Adrenal gland (tissue), 12 donors: ENCODE measurements around the gene SIRPB1. TPM values are rescaled to one million over a fixed set of nuclear protein-coding genes. Genes with fewer than 3 reads are reported as not detected.
A peak's percentile ranks its signal among the peaks of the same experiment; 100 is the strongest.

Experiments
- DNase-seq, 7 donors: peaks; one replicate each; pipeline ENCODE4 v3.0.0-alpha.2; 2019 to 2020
- H3K27ac ChIP-seq, 5 donors: fragments of 200-600 bp; sonication (generic) in 4 of 5; 1 replicate in 3 of 5; 2 replicates in 2 of 5; pipeline versions ENCODE4 v1.5.1 to v1.8.0; 2016 to 2020; ENCODE audit warnings: mild to moderate bottlenecking in 1 of 5
- H3K27me3 ChIP-seq: fragments of 200-600 bp; 2 replicates; pipeline ENCODE4 v1.8.0; 2021
- H3K36me3 ChIP-seq, 2 donors: fragments of 200-600 bp; replicated peaks in 1 of 2; 1 replicate in 1 of 2; 2 replicates in 1 of 2; pipeline versions ENCODE4 v1.5.1 to v1.8.0; 2018 to 2022
- H3K4me1 ChIP-seq, 2 donors: fragments of 200-600 bp; replicated peaks in 1 of 2; 1 replicate in 1 of 2; 2 replicates in 1 of 2; pipeline versions ENCODE4 v1.5.1 to v1.8.0; 2018 to 2021
- H3K4me3 ChIP-seq, 4 donors: fragments of 200-600 bp; sonication (generic) in 3 of 4; one replicate each; pipeline ENCODE4 v1.5.1; 2016 to 2018
- H3K9me3 ChIP-seq, 3 donors: fragments of 200-600 bp; sonication (generic) in 1 of 3; replicated peaks in 1 of 3; 1 replicate in 2 of 3; 2 replicates in 1 of 3; pipeline versions ENCODE4 v1.5.1 to v1.8.0; 2016 to 2021
- CTCF ChIP-seq, 6 experiments: fragments of 450-650 bp in 4 of 6; fragments of 200-600 bp in 2 of 6; sonication (generic) in 1 of 6; IDR thresholded peaks; 1 replicate in 5 of 6; 2 replicates in 1 of 6; pipeline versions ENCODE4 v1.5.1 to v1.8.0; 2016 to 2021; ENCODE audit warnings: antibody characterized with exemption in 6 of 6, mild to moderate bottlenecking in 2 of 6, moderate library complexity in 1 of 6
- POLR2A ChIP-seq, 2 donors: fragments of 450-650 bp; IDR thresholded peaks; one replicate each; pipeline ENCODE4 v1.6.1; 2017; ENCODE audit warnings: antibody characterized with exemption in 2 of 2, mild to moderate bottlenecking in 2 of 2, moderate library complexity in 1 of 2
- WGBS, 4 donors: extraction: QIAGEN DNeasy Blood & Tissue Kit in 2 of 4; methylation state at CpG; one replicate each; pipeline versions ENCODE4 v1.1.5 to v1.1.7; 2013 to 2017; 5-methylcytosine and 5-hydroxymethylcytosine counted together
- intact Hi-C, 2 donors: fragments of 100-400 bp; cut with DNase I; formaldehyde crosslinking; loops; one replicate each; pipeline versions ENCODE4 v1.14.1 to v1.15.0; 2022 to 2023
- polyA plus RNA-seq, 3 donors: library from polyadenylated mRNA; stranded (reverse); fragments of 200-250 nt in 2 of 3; fragments of 350-450 nt in 1 of 3; fragmentation: Illumina TruSeq in 1 of 3; extraction: RNeasy Lipid Tissue Mini Kit (QIAGEN cat#74804) in 1 of 3; gene quantifications; one replicate each; pipeline ENCODE4 v1.2.3, GENCODE V29; 2013 to 2014
- total RNA-seq, 9 donors: library from RNA; depleted of rRNA in 4 of 9; stranded (reverse); fragments of >200 nt in 4 of 9; fragments of 120-200 nt in 1 of 9; fragmentation: NEBNext Ultra II Directional in 1 of 9; extraction: Animal tissue kit (Norgen Biotek cat#: 25700) in 1 of 9; gene quantifications; one replicate each; pipeline versions ENCODE4 v1.1.0 to v1.2.4, GENCODE V29; 2013 to 2023
- donor health status: healthy with polysubstance abuse.
- donor health status: Bipolar disorder and iron deficiency.
- donor health status: DM: yes; HTN: yes; CAD: no.
- donor health status: DM: no; HTN: no; CAD: no.
- donor health status: DM: no; HTN: no; CAD: no.
- donor health status: DM: yes; HTN: yes; CAD: no.

SIRPB1 gene
- total and polyA plus RNA-seq, 12 donors, result 0.49 to 15.1 (median 3.9) TPM

- no peaks in the 10 kb centered on the region for H3K36me3 ChIP-seq
- no peak for DNase-seq
- no peaks in the 10 kb centered on the region for H3K4me1 ChIP-seq
- no peak overlapping the region for H3K4me3 ChIP-seq
- no peak overlapping the region for H3K27ac ChIP-seq
- intact Hi-C loops, result no loop called here
- no peaks in the 10 kb centered on the region for H3K27me3 ChIP-seq
- H3K9me3 ChIP-seq, result no peaks in the 10 kb centered on the region
- no peak for TF ChIP-seq CTCF (IDR thresholded peaks at IDR 0.05)
- no peak for TF ChIP-seq POLR2A (IDR thresholded peaks at IDR 0.05)
- WGBS, 4 donors, result 66 to 76% (median 72%) methylated on average over 5 of the region's 5 CpGs
Measured at GRCh38 chr20:1628621-1629020, 8.8 kb upstream of the SIRPB1 start.

DNA sequence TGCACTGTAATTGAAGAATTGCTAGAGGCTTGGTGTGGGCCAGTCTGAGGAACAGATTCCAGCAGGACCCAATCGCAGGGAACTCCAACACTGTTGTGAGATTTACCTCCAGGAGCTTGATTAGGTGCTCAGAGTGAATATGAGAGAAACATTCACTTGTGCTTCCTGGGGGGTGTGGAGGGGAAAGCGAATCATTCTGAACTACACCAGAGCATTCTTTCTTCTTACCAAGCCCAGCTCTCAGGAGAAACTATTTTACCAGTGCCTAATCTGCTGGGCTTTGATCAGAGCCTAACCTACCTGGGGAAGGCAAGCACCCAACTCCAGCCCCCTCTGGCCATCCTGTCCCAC is 7.4 kb upstream of the SIRPB1 start:
- H3K36me3 ChIP-seq, result no peaks in the 10 kb centered on the region
- H3K4me3 ChIP-seq, result no peak overlapping the region
- 57 to 87% (median 68%) methylated on average over 2 of the region's 2 CpGs for WGBS, 4 donors
- no peak for DNase-seq
- no peaks in the 10 kb centered on the region for H3K27me3 ChIP-seq
- H3K4me1 ChIP-seq, result no peaks in the 10 kb centered on the region
- no peaks in the 10 kb centered on the region for H3K9me3 ChIP-seq
- TF ChIP-seq POLR2A (IDR thresholded peaks at IDR 0.05) (no peak), CTCF (IDR thresholded peaks at IDR 0.05) (no peak)
- intact Hi-C loops, result no loop called here
- H3K27ac ChIP-seq, result no peak overlapping the region

DNA sequence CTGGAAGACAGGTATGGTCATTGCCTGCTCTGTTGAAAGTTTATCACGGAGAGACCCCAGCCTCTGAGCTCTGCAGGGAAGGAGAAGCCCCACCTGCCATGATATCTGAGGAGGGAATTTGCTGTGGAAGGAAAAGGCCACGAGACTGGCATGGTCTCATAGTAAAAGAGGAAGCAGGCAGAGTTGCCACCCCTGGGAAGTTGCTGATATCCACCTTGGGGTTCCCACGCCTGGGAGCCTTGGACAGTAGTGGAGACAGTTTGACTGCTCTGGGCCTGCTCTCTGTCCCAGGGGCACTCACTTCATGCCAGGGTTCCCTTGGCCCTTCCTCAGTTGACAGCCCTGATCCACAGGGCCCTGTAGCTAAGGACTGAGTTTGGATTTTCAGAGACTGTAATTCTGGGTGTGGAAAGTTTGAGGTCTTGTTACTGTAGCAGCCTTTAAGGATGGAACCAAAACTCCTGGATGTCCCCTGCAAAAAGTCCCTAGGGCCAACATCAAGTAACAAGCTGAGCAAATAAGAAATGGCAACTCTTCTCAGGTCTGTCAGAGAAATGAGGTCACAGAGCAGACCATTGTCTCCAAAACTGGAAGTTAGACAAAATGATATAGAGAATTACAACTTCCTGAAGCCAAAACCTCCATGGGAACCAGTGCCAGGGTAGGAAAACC is 6.9 kb upstream of the SIRPB1 start:
- TF ChIP-seq CTCF (IDR thresholded peaks at IDR 0.05) (no peak), POLR2A (IDR thresholded peaks at IDR 0.05) (no peak)
- Histone ChIP-seq H3K36me3 (no peaks in the 10 kb centered on the region), H3K27ac (no peak overlapping the region), H3K4me1 (no peaks in the 10 kb centered on the region), H3K27me3 (no peaks in the 10 kb centered on the region), H3K9me3 (no peaks in the 10 kb centered on the region), H3K4me3 (no peak overlapping the region)
- WGBS, 4 donors, result 48 to 62% (median 56%) methylated on average over 3 of the region's 3 CpGs
- intact Hi-C loops, result no loop called here
- DNase-seq, result peak in 1 of 7 donors; percentile 14

GRCh38 chr20:1625083-1625690 is 5.4 kb upstream of the SIRPB1 start:
- Histone ChIP-seq H3K27me3 (no peaks in the 10 kb centered on the region), H3K4me1 (no peaks in the 10 kb centered on the region), H3K4me3 (no peak overlapping the region), H3K27ac (no peak overlapping the region), H3K9me3 (no peaks in the 10 kb centered on the region), H3K36me3 (no peaks in the 10 kb centered on the region)
- DNase-seq, result no peak
- 48 to 60% (median 59%) methylated on average over 2 of the region's 2 CpGs for WGBS, 4 donors
- intact Hi-C loops, result no loop called here
- TF ChIP-seq CTCF (IDR thresholded peaks at IDR 0.05) (no peak), POLR2A (IDR thresholded peaks at IDR 0.05) (no peak)
